Astrocyte (in vitro differentiated cells and primary cell): ENCODE measurements around the gene YBX2. TPM values are rescaled to one million over a fixed set of nuclear protein-coding genes. Genes with fewer than 3 reads are reported as not detected.
"Not testable (repeated sequence)": the region's sequence is repeated elsewhere in the genome, so short reads cannot be mapped to it uniquely, and the experiment has no call there.

ENCODE experiments used
- DNase-seq: peaks from one replicate; pipeline ENCODE4 v3.0.0-alpha.2; 2010; ENCODE audit warnings: low read depth
- FAIRE-seq: peaks from 2 replicates; lab custom pipeline; 2011; peaks lifted over from hg19 to GRCh38; lab: Jason Lieb, UNC
- H2AFZ ChIP-seq: 2 replicates; pipeline ENCODE4 v1.6.0; 2012; ENCODE audit warnings: low read depth, low read length, inconsistent platforms
- H3K27ac ChIP-seq: 2 replicates; pipeline ENCODE4 v1.5.1; 2011; ENCODE audit warnings: low read depth, low read length, inconsistent platforms
- H3K27me3 ChIP-seq: 2 replicates; pipeline ENCODE4 v1.6.0; 2011; ENCODE audit warnings: low read length, inconsistent platforms; ENCODE audit not compliant: insufficient read depth
- H3K36me3 ChIP-seq: 2 replicates; pipeline ENCODE4 v1.5.1; 2011; ENCODE audit warnings: low read length, inconsistent platforms; ENCODE audit not compliant: insufficient read depth
- H3K4me1 ChIP-seq: 2 replicates; pipeline ENCODE4 v1.5.1; 2011; ENCODE audit warnings: low read length, inconsistent platforms; ENCODE audit not compliant: insufficient read depth
- H3K4me2 ChIP-seq: 2 replicates; pipeline ENCODE4 v1.6.0; 2012; ENCODE audit warnings: low read length, inconsistent platforms
- H3K4me3 ChIP-seq: 2 replicates; pipeline ENCODE4 v1.5.1; 2011; ENCODE audit warnings: low read depth, mild to moderate bottlenecking, low read length, inconsistent platforms; ENCODE audit not compliant: insufficient read depth
- H3K79me2 ChIP-seq: 2 replicates; pipeline ENCODE4 v1.6.0; 2012; ENCODE audit warnings: mild to moderate bottlenecking, low read length, inconsistent platforms; ENCODE audit not compliant: insufficient read depth
- H3K9ac ChIP-seq: 2 replicates; pipeline ENCODE4 v1.6.0; 2012; ENCODE audit warnings: mild to moderate bottlenecking, low read length, inconsistent platforms
- H3K9me3 ChIP-seq: 2 replicates; pipeline ENCODE4 v1.5.1; 2012; ENCODE audit warnings: low read depth, mild to moderate bottlenecking, low read length, inconsistent platforms; ENCODE audit not compliant: insufficient read depth
- H4K20me1 ChIP-seq: 2 replicates; pipeline ENCODE4 v1.6.0; 2012; ENCODE audit warnings: low read length, inconsistent platforms; ENCODE audit not compliant: insufficient read depth
- H3K27ac Mint-ChIP-seq: one replicate; pipeline ENCODE4 v1.8.0; 2021; ENCODE audit warnings: mild to moderate bottlenecking, mixed read lengths; ENCODE audit not compliant: unreplicated experiment
- H3K27me3 Mint-ChIP-seq: one replicate; pipeline ENCODE4 v1.8.0; 2021; ENCODE audit warnings: low read depth, mixed read lengths; ENCODE audit not compliant: unreplicated experiment
- H3K36me3 Mint-ChIP-seq: one replicate; pipeline ENCODE4 v1.8.0; 2021; ENCODE audit warnings: low read depth, mixed read lengths; ENCODE audit not compliant: unreplicated experiment
- H3K4me1 Mint-ChIP-seq: one replicate; pipeline ENCODE4 v1.8.0; 2021; ENCODE audit warnings: low read depth, mixed read lengths; ENCODE audit not compliant: unreplicated experiment
- H3K4me3 Mint-ChIP-seq: one replicate; pipeline ENCODE4 v1.8.0; 2021; ENCODE audit warnings: mild to moderate bottlenecking, moderate library complexity, mixed read lengths; ENCODE audit not compliant: unreplicated experiment
- H3K9me3 Mint-ChIP-seq: one replicate; pipeline ENCODE4 v1.8.0; 2021; ENCODE audit warnings: mild to moderate bottlenecking, mixed read lengths; ENCODE audit not compliant: unreplicated experiment
- CTCF ChIP-seq: IDR thresholded peaks from 2 replicates; pipeline ENCODE4 v1.5.1; 2011; ENCODE audit warnings: low read depth, mild to moderate bottlenecking, inconsistent platforms, low read length, moderate library complexity; ENCODE audit not compliant: insufficient read depth
- EZH2 ChIP-seq: IDR thresholded peaks from 2 replicates; pipeline ENCODE4 v1.6.1; 2012; ENCODE audit warnings: mild to moderate bottlenecking, low read length, inconsistent platforms; ENCODE audit not compliant: insufficient read depth
- total RNA-seq: library from RNA; stranded (reverse); gene quantifications from 2 replicates; pipeline ENCODE4 v1.2.1, GENCODE V29; 2021

YBX2 gene
- total RNA-seq, 1 donor from 2014 or later = 0.86 TPM

- DNase-seq (no peak), FAIRE-seq (no peak)
- H3K36me3 ChIP-seq = no peaks in the 10 kb centered on the region
- H3K79me2 ChIP-seq = no peaks in the 10 kb centered on the region
- H3K4me2 ChIP-seq = no peak overlapping the region
- H3K27me3 ChIP-seq = no peaks in the 10 kb centered on the region
- TF ChIP-seq CTCF = no peak
- TF ChIP-seq EZH2 = no peak
- H3K27me3 Mint-ChIP-seq = peaks cover 6% of the 10 kb centered on the region
- H3K4me3 Mint-ChIP-seq = no peak overlapping the region
- H3K27ac Mint-ChIP-seq = no peak overlapping the region
- no peaks in the 10 kb centered on the region for H3K36me3 Mint-ChIP-seq
- no peaks in the 10 kb centered on the region for H3K4me1 ChIP-seq
- H3K4me1 Mint-ChIP-seq = peaks cover 1% of the 10 kb centered on the region
- no peak overlapping the region for H3K9ac ChIP-seq
- H3K27ac ChIP-seq = no peak overlapping the region
- H3K9me3 ChIP-seq = no peaks in the 10 kb centered on the region
- no peak overlapping the region for H2AFZ ChIP-seq
- H3K9me3 Mint-ChIP-seq = no peaks in the 10 kb centered on the region
- no peak overlapping the region for H3K4me3 ChIP-seq
- H4K20me1 ChIP-seq = no peaks in the 10 kb centered on the region
Observed at GRCh38 chr17:7340179-7340578, 45.7 kb upstream of the YBX2 start.

GRCh38 chr17:7337600-7337999 lies 43.2 kb upstream of the YBX2 start:
- H4K20me1 ChIP-seq, FAIRE-seq, H3K9me3 ChIP-seq, H3K9me3 Mint-ChIP-seq, H3K9ac ChIP-seq, DNase-seq, H3K27me3 Mint-ChIP-seq, H3K4me2 ChIP-seq, H3K27ac ChIP-seq, H3K4me3 ChIP-seq, H2AFZ ChIP-seq, H3K4me1 ChIP-seq, H3K79me2 ChIP-seq, H3K27me3 ChIP-seq, H3K27ac Mint-ChIP-seq, H3K36me3 ChIP-seq, H3K4me3 Mint-ChIP-seq, H3K4me1 Mint-ChIP-seq, H3K36me3 Mint-ChIP-seq: not testable (repeated sequence)

GRCh38 chr17:7336240-7337175 lies 42.1 kb upstream of the YBX2 start, which contains the start of gene ACAP1:
ACAP1 (plus strand) TSS chr17:7336529; CDS start chr17:7336735, 206 bp downstream.
- H3K27ac Mint-ChIP-seq = no peak within 1 kb of the TSS
- FAIRE-seq = no peak

GRCh38 chr17:7335765-7336164 lies 41.3 kb upstream of the YBX2 start:
- not testable (repeated sequence) for H3K9ac ChIP-seq, H3K9me3 ChIP-seq, FAIRE-seq, H3K4me3 Mint-ChIP-seq, H3K27me3 Mint-ChIP-seq, H3K4me1 Mint-ChIP-seq, H2AFZ ChIP-seq, DNase-seq, H3K27ac Mint-ChIP-seq, H3K36me3 Mint-ChIP-seq, H3K9me3 Mint-ChIP-seq, H3K79me2 ChIP-seq, H3K27ac ChIP-seq, H3K4me2 ChIP-seq, H3K36me3 ChIP-seq, H4K20me1 ChIP-seq, H3K27me3 ChIP-seq, H3K4me3 ChIP-seq, H3K4me1 ChIP-seq

More at GRCh38 chr17:7336240-7337175, 42.1 kb upstream of the YBX2 start, which contains the start of gene ACAP1:
- H3K27ac ChIP-seq = no peak within 1 kb of the TSS
- H4K20me1 ChIP-seq = no peaks in the 10 kb centered on the region
- no peaks in the 10 kb centered on the region for H3K9me3 ChIP-seq
- H3K4me3 ChIP-seq = no peak within 1 kb of the TSS
- Mint-ChIP-seq H3K36me3 (no peaks in the 10 kb centered on the region), H3K9me3 (no peaks in the 10 kb centered on the region), H3K4me1 (peaks cover 1% of the 10 kb centered on the region), H3K27me3 (peaks cover 2% of the 10 kb centered on the region), H3K4me3 (no peak within 1 kb of the TSS)
- no peaks in the 10 kb centered on the region for H3K79me2 ChIP-seq
- H2AFZ ChIP-seq = no peak within 1 kb of the TSS
- no peaks in the 10 kb centered on the region for H3K4me1 ChIP-seq
- H3K4me2 ChIP-seq = no peak within 1 kb of the TSS
- no peaks in the 10 kb centered on the region for H3K27me3 ChIP-seq
- no peak for DNase-seq
- TF ChIP-seq EZH2 (no peak), CTCF (no peak)
- no peaks in the 10 kb centered on the region for H3K36me3 ChIP-seq
- H3K9ac ChIP-seq = no peak within 1 kb of the TSS
